OCI-LY3 (cell line): ENCODE measurements around the gene SMDT1.
"Not testable (repeated sequence)": the region's sequence is repeated elsewhere in the genome, so short reads cannot be mapped to it uniquely, and the experiment has no call there.

ENCODE experiments used
- EZH2phosphoT487 ChIP-seq: fragments of 200-600 bp; shearing (Covaris generic); IDR thresholded peaks from 2 replicates; pipeline ENCODE4 v1.6.1; 2018; ENCODE audit warnings: antibody characterized with exemption, mixed run types, low read depth
- TF ChIP-seq, protein P1 (sequence below): fragments of 200-600, 300-600 bp; sonication (generic); IDR thresholded peaks from 2 replicates; pipeline ENCODE4 v1.5.1; 2014; ENCODE audit warnings: antibody characterized with exemption, low read length, low read depth

GRCh38 chr22:42104332-42104860 lies 24.9 kb downstream of the SMDT1 start:
- TF ChIP-seq, protein P1, sequence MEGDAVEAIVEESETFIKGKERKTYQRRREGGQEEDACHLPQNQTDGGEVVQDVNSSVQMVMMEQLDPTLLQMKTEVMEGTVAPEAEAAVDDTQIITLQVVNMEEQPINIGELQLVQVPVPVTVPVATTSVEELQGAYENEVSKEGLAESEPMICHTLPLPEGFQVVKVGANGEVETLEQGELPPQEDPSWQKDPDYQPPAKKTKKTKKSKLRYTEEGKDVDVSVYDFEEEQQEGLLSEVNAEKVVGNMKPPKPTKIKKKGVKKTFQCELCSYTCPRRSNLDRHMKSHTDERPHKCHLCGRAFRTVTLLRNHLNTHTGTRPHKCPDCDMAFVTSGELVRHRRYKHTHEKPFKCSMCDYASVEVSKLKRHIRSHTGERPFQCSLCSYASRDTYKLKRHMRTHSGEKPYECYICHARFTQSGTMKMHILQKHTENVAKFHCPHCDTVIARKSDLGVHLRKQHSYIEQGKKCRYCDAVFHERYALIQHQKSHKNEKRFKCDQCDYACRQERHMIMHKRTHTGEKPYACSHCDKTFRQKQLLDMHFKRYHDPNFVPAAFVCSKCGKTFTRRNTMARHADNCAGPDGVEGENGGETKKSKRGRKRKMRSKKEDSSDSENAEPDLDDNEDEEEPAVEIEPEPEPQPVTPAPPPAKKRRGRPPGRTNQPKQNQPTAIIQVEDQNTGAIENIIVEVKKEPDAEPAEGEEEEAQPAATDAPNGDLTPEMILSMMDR = not testable (repeated sequence)
- TF ChIP-seq EZH2phosphoT487 = not testable (repeated sequence)
